HG02759 (cell line): ENCODE results near the gene PCLO.

ENCODE experiments used
- ATAC-seq: cut with Tn5 transposase; IDR thresholded peaks from one replicate; pipeline ENCODE4 v1.9.1; 2021; ENCODE audit warnings: mild to moderate bottlenecking, moderate library complexity; ENCODE audit not compliant: unreplicated experiment

PCLO gene

DNA sequence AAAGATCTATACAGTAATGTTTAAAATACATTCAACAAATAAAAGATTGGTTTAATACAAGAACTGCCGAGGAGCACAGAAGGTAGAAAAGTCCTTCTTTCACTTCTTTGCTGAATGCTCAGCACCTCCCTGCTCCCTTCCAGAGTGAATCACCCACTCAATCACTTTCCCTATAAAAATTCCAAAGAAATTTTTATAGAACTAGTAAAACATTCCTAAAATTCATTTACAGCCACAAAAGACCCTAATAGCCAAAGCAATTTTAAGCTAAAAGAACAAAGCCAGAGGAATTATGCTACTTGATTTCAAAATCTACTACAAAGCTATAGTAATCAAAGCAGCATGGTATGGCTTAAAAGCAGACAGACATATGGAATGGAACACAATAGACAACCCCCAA lies 320.9 kb downstream of the PCLO start:
- no peak for ATAC-seq

- ATAC-seq, result no peak
Measured at GRCh38 chr7:82840061-82840460, 322.6 kb downstream of the PCLO start.

DNA sequence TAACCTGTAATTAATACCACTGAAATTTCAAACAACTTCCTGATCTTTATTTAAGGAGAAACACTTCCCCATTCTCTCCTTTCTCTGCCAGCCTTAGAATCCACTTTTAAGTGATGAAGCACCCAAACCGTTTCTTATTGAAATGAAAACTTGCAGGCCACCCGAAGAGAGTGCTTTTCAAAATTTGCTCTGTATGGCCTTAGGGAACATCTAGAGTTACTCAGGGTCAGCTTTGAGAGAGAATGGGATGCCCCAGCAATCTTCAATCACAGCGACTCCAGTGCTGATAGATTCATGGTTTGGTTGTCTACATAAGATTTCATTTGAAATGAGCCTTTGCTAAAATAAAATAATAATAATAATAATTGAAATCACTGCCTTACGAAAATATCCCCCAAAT lies 323.1 kb downstream of the PCLO start:
- ATAC-seq, result no peak

GRCh38 chr7:82839063-82839462 lies 323.6 kb downstream of the PCLO start:
- no peak for ATAC-seq

DNA sequence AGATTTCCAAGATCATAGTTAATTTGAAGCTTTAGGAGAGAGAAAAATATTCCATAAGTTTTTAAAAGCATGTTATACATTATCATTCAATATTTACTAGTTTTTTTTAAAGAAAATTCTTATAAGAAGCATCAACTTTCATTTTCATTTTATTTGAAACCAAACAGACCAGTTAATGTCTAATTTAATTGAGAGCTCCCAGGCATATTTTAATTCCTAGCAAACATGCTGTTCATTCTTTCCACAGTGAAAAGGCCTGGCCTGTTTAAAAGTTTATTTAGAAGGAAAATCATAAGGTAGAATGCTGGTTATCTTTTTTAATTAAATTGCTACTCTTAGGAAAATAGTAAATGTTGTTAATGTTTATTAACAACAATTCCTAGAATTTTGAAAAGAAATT lies 324.4 kb downstream of the PCLO start:
- no peak for ATAC-seq

- ATAC-seq, result no peak
Measured at GRCh38 chr7:82823073-82823472, 339.6 kb downstream of the PCLO start.

DNA sequence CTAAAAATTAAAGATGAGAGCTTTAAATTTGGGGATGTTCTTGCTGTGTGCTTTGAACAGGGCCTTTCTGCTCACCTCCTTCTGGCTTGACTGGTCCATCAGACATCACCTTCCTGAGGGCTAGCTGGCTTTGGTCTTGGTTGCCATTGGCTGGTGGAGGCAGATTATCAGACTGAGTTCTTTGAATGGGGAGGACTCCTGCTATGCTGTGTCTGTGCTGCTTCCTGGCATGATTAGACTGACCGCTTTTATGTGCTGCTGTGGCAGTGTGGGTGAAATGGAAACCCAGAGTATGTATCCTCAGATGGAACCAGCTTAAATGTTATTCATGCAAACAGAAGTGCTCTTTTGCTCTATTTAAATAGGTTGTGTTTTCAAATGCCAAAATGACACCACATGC lies 341.6 kb downstream of the PCLO start:
- ATAC-seq, result no peak

DNA sequence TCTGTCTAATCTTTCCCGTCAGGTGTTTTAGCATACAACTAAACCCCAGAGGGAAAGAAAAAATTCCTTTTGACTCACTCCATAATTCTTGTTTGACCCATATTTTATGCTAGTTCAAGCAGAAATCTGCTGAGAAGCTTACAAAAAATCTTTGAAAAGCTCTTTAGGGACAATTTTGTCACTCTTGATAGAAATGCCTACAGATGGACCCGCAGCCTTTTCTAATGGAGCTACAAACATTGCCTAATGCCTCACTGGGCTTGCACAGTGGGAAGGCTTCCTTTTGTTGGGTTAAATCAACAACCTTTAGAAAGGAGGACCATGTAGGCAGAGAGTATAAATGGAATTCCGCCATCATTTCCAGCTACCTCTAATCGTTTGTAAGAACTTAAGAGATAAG lies 344.5 kb downstream of the PCLO start:
- no peak for ATAC-seq

DNA sequence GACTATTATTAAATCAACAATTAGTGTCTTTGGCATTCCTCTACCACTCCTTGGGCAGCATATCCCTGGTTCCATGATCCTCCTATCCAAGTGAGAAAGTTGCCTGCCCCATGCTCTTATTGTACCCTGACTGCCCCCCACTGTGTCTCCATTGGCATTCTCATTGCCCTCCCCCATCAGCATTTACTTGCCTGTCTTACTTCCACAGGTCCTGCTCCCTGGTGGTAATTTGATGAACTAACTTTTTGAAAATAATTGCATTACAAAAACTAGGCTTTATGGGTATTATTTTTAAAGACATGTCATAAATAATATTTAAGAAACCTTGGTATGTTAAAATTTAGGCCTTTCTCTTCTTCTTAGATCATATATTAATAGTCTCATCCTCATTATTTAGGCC lies 346.4 kb downstream of the PCLO start:
- ATAC-seq, result no peak

DNA sequence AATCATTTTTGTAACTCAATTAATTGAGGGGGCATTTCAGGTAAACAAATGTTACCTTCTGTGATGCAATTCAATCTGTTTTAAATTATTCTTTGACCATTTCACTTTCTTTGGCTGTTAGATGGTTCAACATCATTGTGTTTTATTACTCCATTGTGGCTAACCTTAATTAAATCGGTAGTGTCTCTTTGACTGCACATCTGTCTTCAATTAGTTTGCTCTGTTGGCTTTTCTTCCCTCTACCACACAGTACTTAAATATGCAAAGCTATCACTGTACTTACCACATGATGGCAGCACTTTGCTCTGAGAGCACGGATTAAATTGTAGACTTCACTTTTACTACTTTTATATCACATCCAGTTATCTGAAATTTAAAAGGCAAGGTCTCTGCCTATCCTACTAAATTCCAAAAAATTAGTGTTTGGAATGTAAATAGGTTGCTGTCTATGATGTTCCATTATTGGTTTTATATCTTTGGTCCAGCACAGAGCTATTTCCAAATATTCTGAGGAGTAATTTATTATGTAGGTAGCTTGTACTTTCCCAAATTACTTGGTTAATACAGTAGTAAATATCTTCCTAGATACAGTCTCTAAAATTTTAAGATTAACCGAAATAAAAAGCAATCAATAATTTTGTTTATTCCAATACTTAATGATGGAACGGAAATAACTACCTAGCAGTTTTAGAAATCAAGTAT lies 352.0 kb downstream of the PCLO start:
- peak; percentile 85 for ATAC-seq

GRCh38 chr7:82808633-82809032 lies 354.1 kb downstream of the PCLO start:
- ATAC-seq, result no peak

GRCh38 chr7:82805527-82805960 lies 357.1 kb downstream of the PCLO start:
- ATAC-seq, result no peak

- ATAC-seq, result no peak
Measured at GRCh38 chr7:82803411-82803810, 359.3 kb downstream of the PCLO start.

DNA sequence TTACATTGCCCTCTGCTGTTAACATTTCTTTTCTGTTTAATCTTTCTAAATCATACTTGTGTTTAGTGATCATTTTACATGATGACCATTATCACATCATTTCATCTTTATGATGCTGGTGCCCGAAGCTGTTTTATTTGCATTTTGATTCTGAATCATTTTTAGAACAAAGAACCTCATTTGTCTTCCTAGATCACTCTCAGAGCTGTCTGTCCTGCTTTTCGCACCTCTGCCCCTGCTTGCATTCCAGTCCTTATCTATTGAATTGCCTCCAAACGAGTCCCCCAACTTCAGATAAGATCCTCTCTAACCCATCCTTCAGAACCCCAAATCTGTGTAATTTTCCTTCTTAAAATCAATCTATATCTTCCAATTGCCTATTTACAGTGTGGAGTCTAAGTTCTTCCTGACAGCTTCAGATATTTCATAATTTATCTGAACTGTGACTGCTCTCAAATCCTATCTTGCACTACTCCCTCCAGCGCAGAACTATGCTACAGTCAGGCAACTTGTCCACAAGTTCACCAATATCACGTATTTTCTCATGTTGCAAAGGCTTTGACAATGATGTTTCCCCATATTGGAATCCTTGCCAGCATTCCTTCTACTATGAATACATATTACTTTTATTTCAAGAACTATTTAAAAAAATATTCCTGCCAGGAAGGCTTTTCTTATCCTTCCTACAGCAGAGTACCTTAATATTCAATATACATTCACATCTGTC lies 372.6 kb downstream of the PCLO start:
- ATAC-seq, result no peak

DNA sequence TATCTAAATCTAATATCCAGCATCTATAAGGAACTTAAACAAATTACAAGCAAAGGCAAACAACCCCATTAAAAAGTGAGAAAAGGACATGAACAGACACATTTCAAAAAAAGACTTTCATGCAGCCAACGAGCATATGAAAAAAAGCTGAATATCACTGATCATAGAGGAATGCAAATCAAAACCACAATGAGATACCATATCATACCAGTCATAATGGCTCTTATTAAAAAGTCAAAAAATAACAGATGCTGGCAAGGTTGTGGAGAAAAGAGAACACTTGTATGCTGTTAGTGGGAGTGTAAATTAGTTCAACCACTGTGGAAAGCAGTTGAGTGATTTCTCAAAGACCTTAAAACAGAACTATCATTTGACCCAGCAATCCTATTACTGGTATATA lies 384.7 kb downstream of the PCLO start:
- ATAC-seq, result no peak

DNA sequence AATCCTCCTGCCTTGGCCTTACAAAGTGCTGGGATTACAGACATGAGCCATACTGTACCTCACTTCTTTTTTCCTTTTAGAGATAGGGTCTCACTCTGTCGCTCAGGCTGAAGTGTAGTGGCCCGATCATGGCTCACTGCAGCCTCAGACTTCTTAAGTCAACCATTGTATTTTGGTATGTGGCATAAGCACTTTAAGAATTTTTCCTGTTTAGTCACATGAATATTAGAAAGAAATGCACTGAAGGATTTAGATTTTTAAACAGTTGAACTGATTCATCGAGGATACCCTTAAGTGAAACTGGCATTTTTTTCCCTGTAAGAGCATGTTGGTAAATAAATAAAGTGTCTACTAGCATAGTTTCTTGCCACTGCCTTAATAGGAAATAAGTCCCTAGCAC lies 399.8 kb downstream of the PCLO start:
- ATAC-seq, result no peak

DNA sequence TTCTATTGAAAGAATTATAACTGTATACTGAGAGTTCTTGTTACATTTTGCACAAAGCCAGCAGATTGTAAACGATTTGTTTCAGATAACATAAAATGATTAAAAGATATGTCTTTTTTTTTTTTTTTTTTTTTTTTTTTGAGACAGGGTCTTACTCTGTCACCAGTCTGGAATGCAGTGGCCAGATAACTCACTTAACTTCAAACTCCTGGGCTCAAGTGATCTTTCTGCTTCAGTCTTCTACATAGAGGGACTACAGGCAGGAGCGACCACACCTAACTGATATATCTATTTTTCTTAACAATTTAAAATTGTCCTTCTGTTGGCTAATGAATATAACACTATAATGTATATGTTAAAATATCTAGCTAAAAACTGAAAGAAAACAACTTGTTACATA lies 401.9 kb downstream of the PCLO start:
- no peak for ATAC-seq

GRCh38 chr7:82760074-82760473 lies 402.6 kb downstream of the PCLO start:
- no peak for ATAC-seq

DNA sequence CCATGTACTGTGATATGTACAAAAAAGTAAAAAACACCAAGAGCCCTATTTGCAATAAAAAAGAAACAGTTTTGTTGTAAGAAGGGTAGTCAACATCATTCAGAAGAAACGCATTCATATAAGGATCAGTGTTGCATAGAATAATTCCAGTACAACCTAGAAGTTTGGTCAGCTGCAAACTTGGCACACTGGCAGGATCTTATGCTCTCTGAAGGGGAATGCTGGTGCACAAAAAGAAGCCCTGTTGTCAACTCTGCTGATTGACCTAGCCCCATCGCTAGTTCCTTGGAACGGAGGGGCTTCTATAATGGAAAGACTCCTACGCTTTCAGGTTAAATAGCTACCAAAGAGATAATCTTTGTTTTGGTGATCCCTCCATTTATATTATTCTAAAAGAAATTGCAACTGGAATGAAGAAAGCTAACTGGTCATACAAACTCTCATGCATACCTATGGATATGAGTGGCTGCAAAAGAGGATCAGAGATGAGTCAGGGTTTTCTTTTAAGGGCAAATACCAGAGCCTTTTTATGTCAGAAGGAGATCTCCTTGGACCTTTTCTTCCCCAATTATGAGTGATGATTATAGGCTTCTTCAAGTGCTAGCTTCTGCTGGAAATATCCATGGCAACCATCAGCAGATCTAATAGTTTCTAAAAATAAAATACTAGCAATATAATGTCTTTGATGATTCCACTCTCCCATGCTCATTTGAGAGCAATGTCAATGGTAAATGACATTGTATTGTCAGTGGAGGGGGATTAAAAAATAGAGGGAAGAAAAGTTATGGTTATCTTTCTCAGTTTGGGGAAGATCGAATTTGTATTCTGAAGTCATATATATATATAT lies 406.8 kb downstream of the PCLO start:
- ATAC-seq, result no peak

GRCh38 chr7:82750007-82750406 lies 412.7 kb downstream of the PCLO start:
- no peak for ATAC-seq

GRCh38 chr7:82745820-82746219 lies 416.9 kb downstream of the PCLO start:
- no peak for ATAC-seq

- no peak for ATAC-seq
Measured at GRCh38 chr7:82745117-82745516, 417.6 kb downstream of the PCLO start.
